Ovary (tissue), 3 donors: ENCODE results near the gene TXNRD2.

Source experiments
- POLR2A ChIP-seq: fragments of 450-650 bp; IDR thresholded peaks from one replicate; pipeline ENCODE4 v1.6.1; 2017; ENCODE audit warnings: antibody characterized with exemption, mild to moderate bottlenecking, moderate library complexity
- TF ChIP-seq, protein P1 (sequence below), 3 donors: fragments of 450-650 bp in 2 of 3; fragments of 200-600 bp in 1 of 3; IDR thresholded peaks; one replicate each; pipeline versions ENCODE4 v1.5.1 to v1.8.0; 2016 to 2022; ENCODE audit warnings: antibody characterized with exemption in 3 of 3, mild to moderate bottlenecking in 1 of 3
- donor health status: DM: no; HTN: no; CAD: no.

DNA sequence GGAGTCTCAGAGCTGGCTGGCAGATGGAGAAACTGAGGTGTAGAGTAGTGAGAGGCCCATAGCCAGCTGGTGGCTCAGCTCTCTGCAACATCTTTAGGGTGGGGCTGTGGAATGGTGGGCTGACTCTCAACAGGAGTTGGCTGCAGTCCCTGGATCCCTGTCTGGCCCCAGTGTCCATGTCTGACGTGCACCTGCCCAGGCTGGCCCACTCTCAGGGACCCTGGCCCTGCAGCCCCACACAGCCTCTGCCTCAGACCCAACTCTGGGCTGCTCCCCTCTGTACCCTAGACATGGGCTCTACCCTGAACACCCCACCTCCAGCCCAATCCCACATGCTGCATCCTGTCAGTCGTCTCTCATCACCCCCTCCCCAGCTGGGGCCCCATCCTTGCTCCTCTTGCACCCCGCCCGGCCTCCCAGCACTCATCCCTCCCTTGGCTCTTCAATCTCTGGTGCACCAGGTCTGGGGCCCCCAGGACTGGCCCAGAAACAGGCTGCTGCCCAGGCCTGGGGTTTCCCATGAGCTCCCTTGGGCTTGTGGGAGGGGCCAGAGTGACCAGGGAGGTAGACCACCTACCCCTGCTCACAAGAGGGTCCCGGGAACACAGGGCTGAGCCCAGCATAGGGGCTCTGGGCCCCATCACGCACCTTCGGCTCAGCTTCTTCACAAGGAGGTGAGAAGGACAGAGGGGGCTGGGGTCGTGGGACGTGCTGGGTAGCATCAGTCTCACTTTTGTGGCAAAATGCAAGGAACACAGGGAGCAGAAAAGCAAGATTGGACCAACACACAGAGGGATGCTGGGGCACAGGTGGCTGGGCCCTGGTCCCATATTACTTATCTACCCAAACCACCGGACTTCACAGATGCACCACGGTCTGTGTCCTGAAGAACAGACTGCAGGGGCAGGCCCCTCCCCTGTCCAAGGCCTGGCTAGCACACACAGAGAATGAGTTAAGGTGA, 43.5 kb upstream of the TXNRD2 start:
- TF ChIP-seq, protein P1, sequence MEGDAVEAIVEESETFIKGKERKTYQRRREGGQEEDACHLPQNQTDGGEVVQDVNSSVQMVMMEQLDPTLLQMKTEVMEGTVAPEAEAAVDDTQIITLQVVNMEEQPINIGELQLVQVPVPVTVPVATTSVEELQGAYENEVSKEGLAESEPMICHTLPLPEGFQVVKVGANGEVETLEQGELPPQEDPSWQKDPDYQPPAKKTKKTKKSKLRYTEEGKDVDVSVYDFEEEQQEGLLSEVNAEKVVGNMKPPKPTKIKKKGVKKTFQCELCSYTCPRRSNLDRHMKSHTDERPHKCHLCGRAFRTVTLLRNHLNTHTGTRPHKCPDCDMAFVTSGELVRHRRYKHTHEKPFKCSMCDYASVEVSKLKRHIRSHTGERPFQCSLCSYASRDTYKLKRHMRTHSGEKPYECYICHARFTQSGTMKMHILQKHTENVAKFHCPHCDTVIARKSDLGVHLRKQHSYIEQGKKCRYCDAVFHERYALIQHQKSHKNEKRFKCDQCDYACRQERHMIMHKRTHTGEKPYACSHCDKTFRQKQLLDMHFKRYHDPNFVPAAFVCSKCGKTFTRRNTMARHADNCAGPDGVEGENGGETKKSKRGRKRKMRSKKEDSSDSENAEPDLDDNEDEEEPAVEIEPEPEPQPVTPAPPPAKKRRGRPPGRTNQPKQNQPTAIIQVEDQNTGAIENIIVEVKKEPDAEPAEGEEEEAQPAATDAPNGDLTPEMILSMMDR (IDR thresholded peaks at IDR 0.05), result no peak
- TF ChIP-seq POLR2A, result no peak
